ENCODE results near the gene ATP7B.
"Not testable (repeated sequence)": the region's sequence is repeated elsewhere in the genome, so short reads cannot be mapped to it uniquely, and the experiment has no call there.

The ATP7B gene

DNA sequence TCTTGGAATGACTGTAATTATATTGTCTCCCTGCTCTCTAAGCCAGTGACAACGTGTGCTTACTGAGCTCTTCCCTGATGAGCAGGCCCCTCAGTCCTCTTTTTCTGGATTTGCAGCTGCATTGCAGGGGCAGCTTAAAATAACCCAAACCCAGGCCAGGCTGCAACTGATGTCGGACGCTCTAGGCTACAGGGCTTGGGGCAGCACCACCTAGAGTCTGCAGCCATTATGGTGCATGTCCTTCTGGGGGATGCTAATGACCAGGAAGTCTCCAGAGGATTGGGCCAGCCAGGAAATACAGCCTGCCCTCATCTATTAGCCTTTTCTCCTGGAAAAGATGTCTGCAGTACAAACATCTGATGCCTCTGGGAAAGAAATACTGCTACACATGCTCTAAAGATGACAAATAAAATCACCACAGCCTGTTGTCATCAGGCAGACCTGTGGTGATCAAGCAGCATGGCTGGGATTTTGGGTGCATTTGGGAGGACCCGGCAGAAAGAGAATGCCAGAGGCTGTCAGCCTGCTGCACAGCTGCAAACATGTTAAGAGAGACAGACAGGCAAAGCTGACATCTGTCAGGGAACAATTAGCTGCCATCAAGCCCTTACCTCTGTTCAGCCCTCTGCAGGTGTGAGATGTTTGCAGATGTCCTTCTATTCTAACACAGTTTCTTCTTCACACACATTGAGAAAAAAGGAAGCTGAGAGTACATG lies 97.7 kb downstream of the ATP7B start:
- DNase-seq, result no peak
- intact Hi-C loops (cut with DNase I; ENCODE audit: low total_unique reads), result no loop called here

GRCh38 chr13:51912511-51913225 lies 98.6 kb downstream of the ATP7B start:
- Histone ChIP-seq H3K27me3 (no peaks in the 10 kb centered on the region), H3K36me3 (no peaks in the 10 kb centered on the region), H3K9me3 (no peaks in the 10 kb centered on the region), H3K4me3 (no peak overlapping the region), H3K4me1 (no peaks in the 10 kb centered on the region), H3K27ac (no peak overlapping the region)
- no peak for DNase-seq
- intact Hi-C loops (cut with DNase I; ENCODE audit: low total_unique reads), result no loop called here
- no peak for TF ChIP-seq CTCF (IDR thresholded peaks at IDR 0.05)

More for the DNA sequence above, 97.7 kb downstream of the ATP7B start:
- Histone ChIP-seq H3K4me3 (no peak overlapping the region), H3K27me3 (no peaks in the 10 kb centered on the region), H3K9me3 (no peaks in the 10 kb centered on the region), H3K27ac (no peak overlapping the region), H3K4me1 (no peaks in the 10 kb centered on the region), H3K36me3 (no peaks in the 10 kb centered on the region)
- no peak for TF ChIP-seq CTCF (IDR thresholded peaks at IDR 0.05)

- Histone ChIP-seq H3K4me1 (no peaks in the 10 kb centered on the region), H3K27ac (no peak overlapping the region), H3K27me3 (no peaks in the 10 kb centered on the region), H3K9me3 (no peaks in the 10 kb centered on the region), H3K36me3 (no peaks in the 10 kb centered on the region), H3K4me3 (no peak overlapping the region)
- intact Hi-C loops (cut with DNase I; ENCODE audit: low total_unique reads), result no loop called here
- no peak for TF ChIP-seq CTCF (IDR thresholded peaks at IDR 0.05)
- no peak for DNase-seq
Observed at GRCh38 chr13:51912091-51912490, 99.2 kb downstream of the ATP7B start.

GRCh38 chr13:51910508-51910907 lies 100.7 kb downstream of the ATP7B start:
- H3K9me3 ChIP-seq, result no peaks in the 10 kb centered on the region
- intact Hi-C loops (cut with DNase I; ENCODE audit: low total_unique reads), result no loop called here
- TF ChIP-seq CTCF (IDR thresholded peaks at IDR 0.05), result no peak
- no peak for DNase-seq
- no peak overlapping the region for H3K4me3 ChIP-seq
- H3K27ac ChIP-seq, result no peak overlapping the region
- no peaks in the 10 kb centered on the region for H3K27me3 ChIP-seq
- H3K4me1 ChIP-seq, result peaks cover 0 to 4% (median 0%) of the 10 kb centered on the region in 4 donors
- no peaks in the 10 kb centered on the region for H3K36me3 ChIP-seq

DNA sequence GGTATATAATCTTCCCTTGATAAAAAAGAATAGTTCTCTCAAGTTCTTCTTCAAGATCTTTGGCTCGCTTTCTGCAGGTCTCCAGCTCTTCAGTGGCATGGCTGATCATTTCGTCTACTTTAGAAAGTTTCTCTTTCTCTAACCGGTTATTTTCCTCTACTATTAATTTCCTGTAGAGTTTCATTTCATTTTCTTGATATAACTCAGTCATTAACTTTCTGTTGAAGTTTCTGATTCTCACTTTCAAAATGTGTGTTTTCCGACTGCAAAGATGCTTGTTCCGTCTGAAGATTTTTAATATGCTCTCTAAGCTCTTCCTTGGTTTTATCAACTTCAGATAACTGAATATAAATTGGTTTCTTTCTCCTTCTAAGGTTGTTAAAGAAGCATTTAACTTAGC lies 102.0 kb downstream of the ATP7B start:
- H3K4me1 ChIP-seq; H3K9me3 ChIP-seq; H3K27ac ChIP-seq; intact Hi-C loops (cut with DNase I; ENCODE audit: low total_unique reads); H3K27me3 ChIP-seq; H3K36me3 ChIP-seq; H3K4me3 ChIP-seq; DNase-seq: not testable (repeated sequence)

GRCh38 chr13:51907040-51907732 lies 104.1 kb downstream of the ATP7B start:
- DNase-seq, result no peak
- peaks cover 0 to 4% (median 0%) of the 10 kb centered on the region in 4 donors for H3K4me1 ChIP-seq
- no peaks in the 10 kb centered on the region for H3K9me3 ChIP-seq
- H3K27ac ChIP-seq, result no peak overlapping the region
- H3K27me3 ChIP-seq, result no peaks in the 10 kb centered on the region
- no peak overlapping the region for H3K4me3 ChIP-seq
- H3K36me3 ChIP-seq, result no peaks in the 10 kb centered on the region
- intact Hi-C loops (cut with DNase I; ENCODE audit: low total_unique reads), result no loop called here
- TF ChIP-seq CTCF (IDR thresholded peaks at IDR 0.05), result no peak

All from tibial artery (tissue), 4 donors.